Peyer's patch (tissue), 4 donors: ENCODE data around the gene LMLN. TPM values are rescaled to one million over a fixed set of nuclear protein-coding genes. Genes with fewer than 3 reads are reported as not detected.

ENCODE experiments used
- DNase-seq, 3 donors: peaks; one replicate each; pipeline ENCODE4 v3.0.0-alpha.2; 2017 to 2019
- H3K27ac ChIP-seq, 4 donors: fragments of 200-600 bp; sonication (generic); one replicate each; pipeline ENCODE4 v1.5.1; 2016 to 2019
- H3K27me3 ChIP-seq, 2 donors: fragments of 200-600 bp; sonication (generic); one replicate each; pipeline ENCODE4 v1.5.1; 2019
- H3K36me3 ChIP-seq, 3 donors: fragments of 200-600 bp; sonication (generic); one replicate each; pipeline ENCODE4 v1.5.1; 2016 to 2019
- H3K4me1 ChIP-seq, 4 donors: fragments of 200-600 bp; sonication (generic); one replicate each; pipeline ENCODE4 v1.5.1; 2016 to 2019
- H3K4me3 ChIP-seq, 4 donors: fragments of 200-600 bp; sonication (generic); 1 replicate in 3 of 4; 2 replicates in 1 of 4; pipeline ENCODE4 v1.5.1; 2016 to 2019; ENCODE audit warnings: mild to moderate bottlenecking in 1 of 4
- H3K9me3 ChIP-seq, 4 donors: fragments of 200-600 bp; sonication (generic); one replicate each; pipeline ENCODE4 v1.5.1; 2016 to 2019; ENCODE audit warnings: mild to moderate bottlenecking in 1 of 4
- CTCF ChIP-seq, 6 experiments: fragments of 450-650 bp in 4 of 6; fragments of 200-600 bp in 2 of 6; sonication (generic) in 1 of 6; IDR thresholded peaks; one replicate each; pipeline ENCODE4 v1.5.1; 2017 to 2019; ENCODE audit warnings: antibody characterized with exemption in 6 of 6, mild to moderate bottlenecking in 3 of 6, moderate library complexity in 1 of 6
- POLR2A ChIP-seq, 2 donors: fragments of 450-650 bp; IDR thresholded peaks; one replicate each; pipeline ENCODE4 v1.5.1; 2017; ENCODE audit warnings: antibody characterized with exemption in 2 of 2, mild to moderate bottlenecking in 2 of 2, moderate library complexity in 2 of 2
- total RNA-seq, 4 donors: library from RNA; depleted of rRNA; stranded (reverse); fragments of >200 nt; gene quantifications; one replicate each; pipeline ENCODE4 v1.1.0, GENCODE V29; 2016

The LMLN gene
- total RNA-seq, 4 donors from 2014 or later: 0.83 to 6.2 (median 4.2) TPM

- no peak overlapping the region for H3K27ac ChIP-seq
- H3K4me1 ChIP-seq: no peaks in the 10 kb centered on the region
- no peaks in the 10 kb centered on the region for H3K9me3 ChIP-seq
- H3K36me3 ChIP-seq: peaks cover 0 to 10% (median 0%) of the 10 kb centered on the region in 3 donors
- TF ChIP-seq POLR2A (IDR thresholded peaks at IDR 0.05) (no peak), CTCF (IDR thresholded peaks at IDR 0.05) (no peak)
- no peaks in the 10 kb centered on the region for H3K27me3 ChIP-seq
- no peak overlapping the region for H3K4me3 ChIP-seq
- DNase-seq: no peak
These were observed 15.3 kb downstream of the LMLN start for GRCh38 chr3:197975311-197975710.

GRCh38 chr3:197983076-197983475 is 23.1 kb downstream of the LMLN start:
- Histone ChIP-seq H3K27me3 (no peaks in the 10 kb centered on the region), H3K4me3 (no peak overlapping the region), H3K27ac (no peak overlapping the region), H3K4me1 (no peaks in the 10 kb centered on the region), H3K36me3 (no peaks in the 10 kb centered on the region), H3K9me3 (no peaks in the 10 kb centered on the region)
- no peak for DNase-seq
- no peak for TF ChIP-seq POLR2A (IDR thresholded peaks at IDR 0.05)
- no peak for TF ChIP-seq CTCF (IDR thresholded peaks at IDR 0.05)

- Histone ChIP-seq H3K4me1 (no peaks in the 10 kb centered on the region), H3K27ac (no peak overlapping the region), H3K4me3 (no peak overlapping the region), H3K36me3 (no peaks in the 10 kb centered on the region), H3K27me3 (no peaks in the 10 kb centered on the region), H3K9me3 (no peaks in the 10 kb centered on the region)
- no peak for TF ChIP-seq CTCF (IDR thresholded peaks at IDR 0.05)
- TF ChIP-seq POLR2A (IDR thresholded peaks at IDR 0.05): no peak
- DNase-seq: no peak
These were observed 29.6 kb downstream of the LMLN start for GRCh38 chr3:197989651-197990050.

- DNase-seq: no peak
These were observed 34.7 kb downstream of the LMLN start for GRCh38 chr3:197994736-197995135.

GRCh38 chr3:197996855-197997254 is 36.8 kb downstream of the LMLN start:
- H3K36me3 ChIP-seq: peaks cover 0 to 5% (median 0%) of the 10 kb centered on the region in 3 donors
- TF ChIP-seq CTCF (IDR thresholded peaks at IDR 0.05): no peak
- TF ChIP-seq POLR2A (IDR thresholded peaks at IDR 0.05): no peak
- H3K27ac ChIP-seq: no peak overlapping the region
- H3K9me3 ChIP-seq: no peaks in the 10 kb centered on the region
- H3K4me3 ChIP-seq: no peak overlapping the region
- H3K27me3 ChIP-seq: no peaks in the 10 kb centered on the region
- DNase-seq: no peak
- H3K4me1 ChIP-seq: no peaks in the 10 kb centered on the region

More at GRCh38 chr3:197994736-197995135, 34.7 kb downstream of the LMLN start:
- no peak for TF ChIP-seq CTCF (IDR thresholded peaks at IDR 0.05)
- TF ChIP-seq POLR2A (IDR thresholded peaks at IDR 0.05): no peak
- H3K27me3 ChIP-seq: no peaks in the 10 kb centered on the region
- H3K36me3 ChIP-seq: peaks cover 0 to 5% (median 0%) of the 10 kb centered on the region in 3 donors
- H3K9me3 ChIP-seq: no peaks in the 10 kb centered on the region
- no peak overlapping the region for H3K27ac ChIP-seq
- no peaks in the 10 kb centered on the region for H3K4me1 ChIP-seq
- no peak overlapping the region for H3K4me3 ChIP-seq

GRCh38 chr3:197997936-197998335 is 37.9 kb downstream of the LMLN start:
- no peaks in the 10 kb centered on the region for H3K9me3 ChIP-seq
- DNase-seq: no peak
- peaks cover 0 to 5% (median 0%) of the 10 kb centered on the region in 3 donors for H3K36me3 ChIP-seq

More at GRCh38 chr3:197997936-197998335, 37.9 kb downstream of the LMLN start:
- Histone ChIP-seq H3K27me3 (no peaks in the 10 kb centered on the region), H3K4me1 (no peaks in the 10 kb centered on the region), H3K27ac (no peak overlapping the region), H3K4me3 (no peak overlapping the region)
- TF ChIP-seq POLR2A (IDR thresholded peaks at IDR 0.05) (no peak), CTCF (IDR thresholded peaks at IDR 0.05) (no peak)
